Activated CD8-positive, alpha-beta memory T cell treated with anti-CD3 and anti-CD28 coated beads, Interleukin-2, amount 50 U/mL, for 48 hours (primary cell): ENCODE results near the gene PLEKHG1.

Experiments used
- DNase-seq: peaks from one replicate; pipeline ENCODE4 v3.0.0-alpha.2; 2020

PLEKHG1 gene

GRCh38 chr6:150599199-150600009 lies at the start of gene PLEKHG1:
TSS of gene PLEKHG1 (plus strand) at chr6:150599885. CDS start at chr6:150733682, 133,797 bp downstream.
- DNase-seq, result peak; percentile 75

DNA sequence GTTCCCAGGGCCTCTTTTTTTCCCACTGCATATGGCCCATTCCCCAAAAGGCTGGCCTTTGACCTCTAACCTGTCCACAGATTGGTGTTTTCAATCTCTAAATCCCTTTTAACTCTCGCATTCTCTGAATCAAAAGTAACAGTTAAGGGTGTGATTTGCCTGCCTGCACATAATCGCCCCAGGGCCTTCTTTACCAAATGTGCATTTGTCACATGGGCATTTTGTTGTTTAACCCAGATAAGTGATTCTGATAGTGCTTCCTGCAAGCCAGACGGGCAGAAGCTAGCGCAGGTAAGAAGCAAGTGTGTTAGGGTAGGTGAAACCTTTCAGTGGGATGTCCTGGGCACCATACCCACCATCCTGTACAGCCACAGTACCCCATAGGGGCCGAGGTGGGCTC lies 49.4 kb upstream of the PLEKHG1 start:
- DNase-seq, result no peak

DNA sequence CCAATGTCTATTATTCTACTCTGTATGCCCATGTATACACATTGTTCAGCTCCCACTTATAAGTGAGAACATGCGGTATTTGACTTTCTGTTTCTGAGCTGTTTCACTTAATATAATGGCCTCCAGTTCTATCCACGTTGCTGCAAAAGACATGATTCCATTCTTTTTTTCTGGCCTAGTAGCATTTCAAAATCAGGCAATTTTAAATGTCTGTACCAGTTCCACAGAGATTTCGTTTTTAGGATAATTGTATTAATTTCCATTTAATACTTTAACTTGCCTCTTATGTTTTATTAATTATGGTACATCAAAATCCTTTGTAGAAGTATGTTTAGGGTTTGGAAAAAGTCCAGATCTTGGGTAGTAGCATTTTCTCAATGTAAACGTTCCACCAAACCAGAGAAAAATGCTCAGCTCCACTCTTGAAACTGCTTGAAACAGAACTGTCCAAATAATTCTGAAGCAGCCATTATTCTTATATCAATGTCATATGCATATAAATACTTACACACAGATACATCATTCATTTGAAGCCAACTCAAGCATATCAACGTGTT lies 42.6 kb upstream of the PLEKHG1 start:
- DNase-seq, result no peak

DNA sequence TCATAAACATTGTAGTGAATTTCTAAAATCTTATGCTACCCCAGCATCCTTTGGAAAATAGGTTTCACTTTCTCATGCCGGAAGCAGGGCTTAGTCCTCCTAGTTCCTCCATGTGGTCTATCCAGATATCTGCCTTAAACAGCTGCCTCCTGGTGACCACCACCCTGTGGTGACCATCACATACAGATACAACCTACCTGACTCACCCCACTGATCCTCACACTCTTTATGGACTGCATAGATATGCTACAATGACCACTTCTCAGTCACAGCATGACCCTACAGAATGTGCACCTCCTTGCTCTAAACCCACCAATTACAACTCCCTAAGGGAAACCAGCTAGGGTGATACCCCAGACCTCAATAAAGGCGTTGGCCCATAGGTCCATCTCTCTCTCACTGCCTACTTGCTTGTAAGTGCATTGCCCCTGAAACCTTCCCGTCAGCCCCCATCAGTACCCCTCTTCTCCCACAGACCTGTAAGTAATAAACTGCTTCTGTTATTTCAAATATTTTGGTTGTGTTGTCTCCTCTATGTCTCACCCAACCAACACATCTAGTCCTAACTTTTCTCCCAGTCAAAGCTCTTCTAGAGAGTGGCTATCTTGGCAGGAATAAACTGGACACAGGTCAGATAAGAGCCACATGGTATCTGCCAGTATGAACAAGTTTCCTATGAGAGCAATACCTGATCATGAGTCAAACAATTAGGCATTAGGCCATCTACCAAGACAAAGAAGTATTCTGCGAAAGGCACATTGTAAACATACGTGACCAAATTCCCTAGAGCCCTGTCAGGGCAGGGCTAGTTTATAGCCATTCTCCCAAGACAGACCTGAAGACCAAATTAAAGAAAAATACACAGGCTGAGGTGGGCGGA lies 39.4 kb upstream of the PLEKHG1 start:
- DNase-seq, result no peak

DNA sequence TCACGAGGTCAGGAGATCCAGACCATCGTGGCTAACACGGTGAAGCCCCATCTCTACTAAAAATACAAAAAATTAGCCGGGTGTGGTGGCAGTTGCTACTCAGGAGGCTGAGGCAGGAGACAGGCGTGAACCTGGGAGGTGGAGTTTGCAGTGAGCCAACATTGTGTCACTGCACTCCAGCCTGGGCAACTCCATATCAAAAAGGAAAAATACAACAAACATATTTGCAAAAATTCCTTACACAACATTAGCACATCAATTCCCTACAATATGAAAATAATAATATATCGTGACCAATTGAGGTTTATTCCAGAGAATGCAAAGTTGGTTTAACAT lies 38.8 kb upstream of the PLEKHG1 start:
- no peak for DNase-seq

DNA sequence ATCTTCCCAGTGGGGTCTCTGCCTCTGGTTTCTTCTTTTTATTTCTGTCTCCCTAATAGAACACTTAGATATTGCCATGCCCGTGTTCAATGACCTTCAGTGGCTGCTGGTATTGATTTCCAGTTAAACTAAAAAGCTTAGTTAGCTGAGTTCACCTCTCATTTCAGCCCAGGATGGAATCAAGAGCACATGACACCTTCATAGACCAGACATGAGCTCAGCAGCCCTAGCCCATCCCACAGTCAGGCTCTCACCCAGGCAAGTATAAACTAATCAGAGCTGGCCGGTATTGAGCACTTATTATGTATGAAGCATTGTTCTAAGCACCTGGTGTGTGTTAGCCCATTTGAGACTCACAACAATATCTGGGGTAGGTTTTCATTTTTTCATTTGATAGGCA lies 33.7 kb upstream of the PLEKHG1 start:
- DNase-seq, result no peak

GRCh38 chr6:150566486-150566885 lies 33.2 kb upstream of the PLEKHG1 start:
- no peak for DNase-seq

GRCh38 chr6:150567380-150567779 lies 32.3 kb upstream of the PLEKHG1 start:
- DNase-seq, result no peak

GRCh38 chr6:150567823-150568383 lies 31.8 kb upstream of the PLEKHG1 start:
- DNase-seq, result no peak

DNA sequence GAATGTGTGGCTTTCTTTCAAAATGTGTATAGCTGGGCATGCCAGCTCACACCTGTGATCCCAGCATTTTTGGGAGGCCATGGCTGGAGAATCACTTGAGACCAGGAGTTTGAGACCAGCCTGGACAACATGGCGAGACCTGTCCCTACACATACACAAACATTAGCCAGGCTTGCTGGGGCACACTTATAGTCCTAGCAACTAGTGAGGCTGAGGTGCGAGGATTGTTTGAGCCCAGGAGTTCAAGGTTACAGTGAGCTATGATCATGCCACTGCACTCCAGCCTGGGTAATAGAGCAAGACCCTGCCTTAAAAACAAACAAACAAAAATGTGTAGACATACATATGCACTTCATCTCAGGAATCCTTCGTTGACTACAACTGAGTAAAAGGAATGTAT lies 31.1 kb upstream of the PLEKHG1 start:
- DNase-seq, result no peak

- no peak for DNase-seq
Observed at GRCh38 chr6:150569161-150569560, 30.5 kb upstream of the PLEKHG1 start.

- DNase-seq, result no peak
Observed at GRCh38 chr6:150573041-150573681, 26.5 kb upstream of the PLEKHG1 start.

DNA sequence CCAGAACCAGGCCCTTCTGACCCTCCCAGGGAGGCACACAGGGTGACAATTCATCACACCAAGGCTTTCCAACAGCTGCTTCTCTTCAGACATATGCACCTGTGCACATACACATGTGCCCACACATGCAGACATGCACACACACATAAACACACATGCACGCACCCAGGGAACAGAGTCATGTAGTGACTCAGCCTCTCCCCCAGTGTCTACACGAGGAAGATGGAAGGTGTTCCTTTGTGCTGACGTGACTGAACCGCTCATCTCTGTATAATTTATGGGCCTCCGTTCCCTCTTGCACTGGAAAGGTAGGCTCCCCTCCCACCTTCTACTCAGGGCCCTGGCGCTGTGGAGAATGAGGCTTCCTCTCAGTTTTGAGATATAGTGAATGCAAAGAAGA lies 23.8 kb upstream of the PLEKHG1 start:
- DNase-seq, result no peak

GRCh38 chr6:150576651-150577226 lies 22.9 kb upstream of the PLEKHG1 start:
- no peak for DNase-seq

GRCh38 chr6:150579611-150580010 lies 20.1 kb upstream of the PLEKHG1 start:
- no peak for DNase-seq

GRCh38 chr6:150580489-150580888 lies 19.2 kb upstream of the PLEKHG1 start:
- DNase-seq, result no peak

- DNase-seq, result no peak
Observed at GRCh38 chr6:150584065-150584464, 15.6 kb upstream of the PLEKHG1 start.

GRCh38 chr6:150584596-150584995 lies 15.1 kb upstream of the PLEKHG1 start:
- DNase-seq, result no peak

DNA sequence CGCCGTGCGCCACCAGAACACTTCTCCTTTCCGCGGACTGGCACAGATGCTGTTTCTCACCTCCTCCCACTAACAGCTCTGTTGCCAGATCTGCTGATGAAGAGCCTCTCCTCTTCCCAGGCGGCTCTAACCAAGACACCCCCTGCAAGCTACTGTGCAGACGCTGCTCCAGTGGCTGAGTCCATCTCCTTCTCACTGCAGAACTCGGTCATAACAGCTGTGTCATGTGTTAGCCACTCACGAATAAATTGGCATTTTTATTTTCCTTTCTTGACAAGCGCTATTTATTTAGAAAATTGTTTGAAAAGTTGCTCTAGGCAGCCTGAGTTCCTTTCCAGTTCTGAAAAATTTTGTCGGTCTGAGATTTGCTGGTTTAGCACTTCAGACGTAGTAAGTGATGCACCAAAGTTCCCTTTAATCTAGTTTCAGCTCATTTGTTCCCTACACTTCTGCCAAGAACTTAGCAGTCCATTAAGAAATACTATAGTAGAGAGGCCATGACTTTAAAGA lies 12.8 kb upstream of the PLEKHG1 start:
- DNase-seq, result no peak

DNA sequence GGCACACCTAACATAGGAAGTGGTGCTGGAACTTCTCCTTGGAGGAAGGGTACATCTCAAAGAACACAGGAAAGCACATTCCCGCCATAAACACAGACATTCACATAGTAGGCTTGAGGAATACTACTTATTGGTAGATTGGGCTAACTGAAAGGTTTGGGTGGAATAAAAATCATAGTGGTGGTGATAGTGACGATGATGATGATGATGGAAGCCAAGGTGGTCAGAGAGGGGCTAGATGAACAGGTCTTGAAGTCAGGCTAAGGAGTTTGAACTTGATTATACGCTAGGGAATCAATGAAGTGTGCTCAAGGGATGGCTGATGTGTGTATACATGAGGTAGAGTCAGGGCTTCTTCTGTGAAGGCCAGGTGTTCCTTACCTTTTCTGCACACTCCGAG lies 12.0 kb upstream of the PLEKHG1 start:
- no peak for DNase-seq

DNA sequence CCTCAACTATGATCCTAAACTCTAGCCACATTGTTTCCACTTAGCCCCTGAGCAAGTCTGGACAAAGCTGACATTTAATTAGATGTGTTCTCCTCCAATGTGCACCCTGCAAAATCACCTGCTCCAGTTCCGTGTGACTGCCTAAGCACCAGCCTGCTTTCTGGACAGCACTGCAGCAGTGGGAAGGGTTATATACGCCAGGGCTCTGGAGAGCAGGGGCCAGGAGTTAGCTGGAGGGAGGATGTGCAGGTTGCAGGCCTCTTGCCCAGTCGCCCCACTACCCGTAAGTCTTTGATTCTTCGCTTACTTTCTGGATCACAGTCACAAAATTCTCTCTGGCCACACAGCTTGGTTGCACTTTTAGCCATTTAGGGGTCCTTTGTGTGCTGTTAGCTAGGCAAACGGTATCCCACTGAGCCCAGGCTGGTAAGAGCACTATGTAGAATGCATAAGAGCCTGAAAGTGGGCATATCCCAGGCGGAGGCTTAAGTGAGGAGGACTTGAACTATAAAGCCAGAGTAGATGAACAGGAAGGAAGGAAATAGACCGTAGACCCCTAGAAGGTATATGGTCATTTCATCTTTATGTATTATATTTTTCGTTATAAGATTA lies 10.7 kb upstream of the PLEKHG1 start:
- DNase-seq, result no peak

- DNase-seq, result no peak
Observed at GRCh38 chr6:150589852-150590251, 9.8 kb upstream of the PLEKHG1 start.
